Measurements from ENCODE around the gene CAGE1.

CAGE1 gene
- 0 to 2.6 (median 0.78) reads per million in 4 experiments for total RNA-seq

GRCh38 chr6:7389451-7390225 lies at the start of gene CAGE1, which contains the start of gene RIOK1:
TSS of gene CAGE1 (minus strand) at chr6:7389742. CDS start at chr6:7387173, 2,569 bp downstream.
TSS of gene RIOK1 (plus strand) at chr6:7389808. CDS start at chr6:7390003, 195 bp downstream.
- peak; percentile 88 for DNase-seq

- no peak for DNase-seq
Measured at GRCh38 chr6:7439228-7439627, 49.7 kb upstream of the CAGE1 start.

DNA sequence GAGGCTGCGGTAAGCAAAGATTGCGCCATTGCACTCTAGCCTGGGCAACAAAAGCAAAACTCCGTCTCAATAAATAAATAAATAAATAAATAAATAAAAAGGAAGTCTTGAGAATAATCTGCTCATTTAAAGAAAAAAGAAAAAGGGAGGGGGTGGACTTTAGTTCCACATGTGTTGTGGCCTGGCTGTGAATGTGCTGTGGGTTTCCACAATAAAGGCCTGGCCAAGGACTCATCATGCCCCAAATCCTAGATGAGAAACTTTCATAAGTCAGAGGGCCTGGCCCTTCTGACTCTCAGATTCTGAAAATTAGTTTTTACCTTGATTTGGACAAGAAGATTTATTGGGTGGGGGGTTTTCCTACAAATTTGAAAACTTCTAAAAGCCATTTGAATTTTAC lies 48.5 kb upstream of the CAGE1 start:
- no peak for DNase-seq

GRCh38 chr6:7434672-7435071 lies 45.1 kb upstream of the CAGE1 start:
- DNase-seq: no peak

- no peak for DNase-seq
Measured at GRCh38 chr6:7433121-7433617, 43.6 kb upstream of the CAGE1 start.

DNA sequence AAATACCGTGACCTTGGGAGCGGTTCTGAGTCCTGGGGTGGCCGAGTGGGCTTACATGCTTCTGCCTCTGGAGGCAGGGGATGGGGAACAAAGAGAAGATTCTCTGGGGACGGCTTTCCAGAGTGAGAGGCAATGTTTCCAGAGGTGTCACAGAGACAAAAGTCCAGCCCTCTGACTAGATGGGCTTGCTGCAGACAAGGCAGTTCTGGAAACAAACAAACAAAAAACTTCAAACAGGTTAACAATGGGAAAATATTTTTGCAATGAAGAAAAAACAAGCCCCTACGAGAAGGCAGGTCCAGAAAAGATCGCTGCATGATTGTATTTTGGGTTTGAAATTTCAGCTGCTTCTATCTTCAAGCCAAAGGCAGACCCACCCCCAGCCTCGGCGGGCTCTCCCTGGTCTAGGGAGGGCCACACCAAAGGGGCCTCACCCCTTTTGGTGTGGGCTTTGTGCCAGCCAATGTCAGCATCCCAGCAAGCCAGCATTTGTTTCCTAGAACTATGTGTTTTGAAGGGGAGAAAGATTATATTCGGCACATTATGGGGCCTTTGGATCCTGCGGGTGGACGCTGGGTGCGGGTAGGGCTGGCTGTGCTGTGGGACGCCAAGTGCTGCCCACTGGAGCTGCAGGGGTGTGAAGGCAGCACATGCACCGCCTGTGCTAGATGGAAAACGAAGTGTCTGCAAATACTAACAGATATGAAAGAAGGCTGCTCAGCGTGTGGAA lies 43.0 kb upstream of the CAGE1 start:
- no peak for DNase-seq

- no peak for DNase-seq
Measured at GRCh38 chr6:7431674-7432390, 42.3 kb upstream of the CAGE1 start.

GRCh38 chr6:7431313-7431673 lies 41.8 kb upstream of the CAGE1 start:
- DNase-seq: no peak

GRCh38 chr6:7426447-7427169 lies 37.1 kb upstream of the CAGE1 start:
- DNase-seq: no peak

DNA sequence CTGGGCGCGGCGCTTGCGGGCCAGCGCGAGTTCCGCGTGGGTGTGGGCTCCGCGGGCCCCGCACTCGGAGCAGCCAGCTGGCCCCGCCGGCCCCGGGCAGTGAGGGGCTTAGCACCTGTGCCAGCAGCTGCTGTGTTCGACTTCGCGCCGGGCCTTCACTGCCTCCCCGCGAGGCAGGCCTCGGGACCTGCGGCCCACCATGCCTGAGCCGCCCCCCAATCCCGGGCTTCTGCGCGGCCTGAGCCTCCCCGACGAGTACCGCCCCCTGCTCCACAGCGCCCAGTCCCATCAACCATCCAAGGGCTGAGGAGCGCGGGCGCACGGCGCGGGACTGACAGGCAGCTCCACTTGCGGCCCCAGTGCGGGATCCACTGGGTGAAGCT lies 36.3 kb upstream of the CAGE1 start:
- no peak for DNase-seq

DNA sequence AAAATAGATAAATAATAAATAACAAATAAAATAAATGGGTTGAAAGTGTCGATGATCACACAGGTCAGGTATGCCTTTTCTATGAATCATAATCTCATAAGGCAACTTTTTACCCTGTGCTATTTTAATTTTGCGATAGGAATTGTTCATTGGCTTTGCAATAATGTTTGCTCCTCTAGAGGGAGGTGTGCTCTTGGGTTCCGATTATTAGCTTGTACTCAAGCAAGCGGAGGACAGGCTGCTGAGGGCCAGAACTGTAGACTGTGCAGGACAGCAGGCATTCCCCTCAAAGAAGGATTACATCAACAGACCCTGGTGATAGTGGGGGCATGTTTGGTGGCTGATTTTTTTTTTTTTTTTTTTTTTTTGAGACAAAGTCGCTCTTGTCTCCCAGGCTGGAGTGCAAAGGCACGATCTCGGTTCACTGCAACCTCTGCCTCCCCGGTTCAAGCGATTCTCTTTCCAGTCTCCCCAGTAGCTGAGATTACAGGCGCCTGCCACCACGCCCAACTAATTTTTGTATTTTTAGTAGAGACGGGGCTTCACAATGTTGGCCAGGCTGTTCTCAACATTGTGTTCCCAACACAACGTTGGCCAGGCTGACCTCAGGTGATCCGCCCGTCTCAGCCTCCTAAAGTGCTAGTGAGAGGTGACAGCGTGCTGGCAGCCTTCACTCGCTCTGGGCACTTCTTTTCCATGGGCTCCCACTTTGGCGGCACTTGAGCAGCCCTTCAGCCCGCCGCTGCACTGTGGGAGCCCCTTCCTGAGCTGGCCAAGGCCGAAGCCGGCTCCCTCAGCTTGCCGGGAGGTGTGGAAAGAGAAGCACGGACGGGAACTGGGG lies 35.6 kb upstream of the CAGE1 start:
- no peak for DNase-seq

GRCh38 chr6:7424058-7424457 lies 34.5 kb upstream of the CAGE1 start:
- DNase-seq: no peak

DNA sequence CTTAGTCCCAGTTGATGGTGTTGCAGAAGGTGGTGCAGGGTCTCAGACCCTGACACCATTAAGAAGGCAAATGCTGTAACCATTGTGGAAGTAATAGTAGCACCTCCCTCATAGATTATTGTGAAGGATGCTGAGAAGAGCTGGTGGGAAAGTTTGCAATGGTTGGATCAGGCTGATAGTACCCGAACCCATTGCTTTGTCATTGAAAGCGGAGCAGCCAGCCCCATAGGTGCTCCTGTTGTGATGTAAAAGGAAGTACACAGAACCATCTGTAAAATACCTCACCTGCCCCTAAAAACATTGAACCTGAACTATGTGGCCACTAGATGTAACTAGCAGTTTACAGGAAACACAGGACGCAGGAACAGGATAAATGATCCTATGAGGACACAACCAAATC lies 31.5 kb upstream of the CAGE1 start:
- DNase-seq: no peak

GRCh38 chr6:7419065-7419464 lies 29.5 kb upstream of the CAGE1 start:
- no peak for DNase-seq

GRCh38 chr6:7418238-7418905 lies 28.8 kb upstream of the CAGE1 start:
- DNase-seq: no peak

DNA sequence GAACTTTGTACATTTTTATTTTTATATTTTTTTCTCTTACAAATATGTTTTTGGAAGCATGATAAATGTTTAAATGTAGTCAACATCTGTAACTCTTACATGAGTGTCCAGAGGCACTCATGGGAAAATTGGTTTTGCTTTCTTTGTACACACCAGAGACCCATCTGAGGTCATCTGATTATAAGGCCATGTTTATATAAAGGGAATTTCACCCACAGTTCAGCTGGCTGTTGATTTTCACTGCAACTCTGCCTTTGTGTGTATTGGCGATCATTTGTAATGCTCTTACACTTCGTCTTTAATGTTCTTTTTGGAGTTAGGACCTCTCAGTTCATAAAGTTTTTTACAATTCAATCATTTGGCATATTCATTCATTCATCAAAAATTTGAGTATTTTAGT lies 28.1 kb upstream of the CAGE1 start:
- no peak for DNase-seq

DNA sequence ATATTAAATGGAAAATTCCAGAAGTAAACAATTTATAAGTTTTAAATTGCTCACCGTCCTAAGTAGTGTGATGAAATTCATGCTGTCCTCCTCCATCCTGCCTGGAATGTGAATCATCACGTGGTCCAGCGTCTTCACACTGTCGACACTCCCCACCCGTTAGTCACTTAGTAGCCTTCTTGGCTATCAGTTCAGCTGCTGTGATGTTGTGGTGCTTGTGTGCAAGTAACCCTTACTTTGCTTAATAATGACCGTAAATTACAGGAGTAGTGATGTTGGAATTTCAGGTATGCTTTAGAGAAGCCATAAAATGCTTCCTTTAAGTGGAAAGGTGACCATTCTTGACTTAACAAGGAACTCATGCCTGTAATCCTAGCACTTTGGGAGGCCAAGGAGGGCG lies 25.3 kb upstream of the CAGE1 start:
- no peak for DNase-seq

DNA sequence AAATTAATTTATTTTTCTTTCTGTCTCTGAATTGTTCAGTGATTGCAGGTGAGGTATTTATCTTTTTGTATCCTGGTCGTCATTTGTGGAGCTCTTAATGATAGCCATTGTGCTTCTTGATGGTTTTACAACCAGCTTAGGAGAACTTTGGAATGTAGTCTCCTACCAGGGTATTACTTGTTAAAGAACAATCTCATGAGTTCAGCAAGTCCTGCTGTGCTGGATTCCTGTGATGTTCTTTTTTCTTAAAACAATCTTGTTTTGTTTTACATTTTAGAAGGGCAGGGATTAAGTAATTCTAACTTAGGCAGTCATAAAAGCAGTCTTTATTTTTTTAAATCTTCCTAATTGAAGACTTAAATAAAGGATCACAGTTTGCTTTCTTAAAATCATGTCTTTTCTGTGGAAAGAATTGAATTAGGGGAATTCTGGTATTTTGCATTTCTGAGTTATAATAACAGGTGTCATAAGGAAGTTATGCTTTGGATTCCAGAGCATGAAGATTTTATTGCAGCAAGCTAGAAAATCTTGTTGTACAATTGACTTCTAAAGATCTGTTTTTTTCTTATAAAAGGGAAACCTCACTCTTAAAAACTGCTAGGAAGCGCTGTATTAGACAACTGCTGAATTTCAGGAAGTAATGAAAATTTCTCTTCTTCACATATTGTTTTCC lies 23.7 kb upstream of the CAGE1 start:
- DNase-seq: no peak

- DNase-seq: no peak
Measured at GRCh38 chr6:7411328-7411727, 21.8 kb upstream of the CAGE1 start.

DNA sequence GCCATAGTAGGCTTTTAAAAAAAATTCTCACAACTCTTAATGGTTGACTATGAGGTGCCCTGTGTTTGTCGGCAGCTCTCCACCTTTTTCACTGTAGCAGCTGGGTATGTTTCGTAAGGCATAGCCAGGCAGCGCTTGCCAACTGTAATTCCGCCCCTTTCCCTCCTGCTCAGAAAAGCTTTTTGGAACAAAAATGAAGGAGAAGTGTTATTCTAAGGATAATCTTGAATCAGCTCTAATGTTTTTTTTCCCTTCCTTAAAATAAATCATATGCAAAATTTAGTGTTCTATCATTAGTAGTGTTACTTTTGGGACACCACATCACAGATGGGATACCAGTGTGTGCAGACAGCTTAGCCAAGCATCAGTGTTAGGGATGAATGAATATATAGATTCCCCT lies 21.3 kb upstream of the CAGE1 start:
- no peak for DNase-seq

DNA sequence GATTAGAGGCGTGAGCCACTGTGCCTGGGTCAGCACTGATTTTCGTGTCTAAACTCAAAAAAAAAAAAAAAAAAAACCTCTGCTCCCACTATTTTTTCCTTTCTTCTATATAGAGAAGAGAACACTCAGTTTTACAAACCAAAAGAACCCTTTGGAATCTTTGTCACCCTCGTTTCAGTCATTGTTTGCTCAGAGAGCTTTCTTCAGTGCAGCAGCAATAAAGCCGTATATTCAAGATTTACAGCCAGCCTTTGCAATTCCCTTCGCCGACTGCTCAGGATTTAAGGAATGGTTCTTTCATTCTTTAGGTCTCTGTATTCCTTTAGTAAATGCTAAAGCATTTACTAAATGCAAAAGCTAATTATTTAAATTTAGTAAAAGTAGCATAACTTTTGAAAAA lies 20.2 kb upstream of the CAGE1 start:
- DNase-seq: no peak
